Keratinocyte (primary cell): ENCODE measurements around the gene DUSP6. TPM values are rescaled to one million over a fixed set of nuclear protein-coding genes. Genes with fewer than 3 reads are reported as not detected.

Experiments used
- DNase-seq: peaks from one replicate; pipeline ENCODE4 v3.0.0-alpha.2; 2011; ENCODE audit warnings: low read depth, missing footprints, low spot score
- FAIRE-seq: peaks from 2 replicates; lab custom pipeline; 2011; peaks lifted over from hg19 to GRCh38; lab: Jason Lieb, UNC
- H2AFZ ChIP-seq: 2 replicates; pipeline ENCODE4 v1.6.0; 2012; ENCODE audit warnings: low read length, control low read depth, inconsistent platforms; ENCODE audit not compliant: control insufficient read depth
- H3K27ac ChIP-seq: 2 replicates; pipeline ENCODE4 v1.5.1; 2011; ENCODE audit warnings: low read length; ENCODE audit not compliant: control insufficient read depth, insufficient read depth
- H3K27me3 ChIP-seq: 3 replicates; pipeline ENCODE4 v1.6.0; 2011; ENCODE audit warnings: low read length; ENCODE audit not compliant: control insufficient read depth, insufficient read depth; ENCODE audit errors: extremely low read depth
- H3K36me3 ChIP-seq, 2 experiments: 2 replicates in 1 of 2; 3 replicates in 1 of 2; pipeline ENCODE4 v1.5.1; 2011; ENCODE audit warnings: low read length in 2 of 2, mild to moderate bottlenecking in 1 of 2; ENCODE audit not compliant: control insufficient read depth in 2 of 2, insufficient read depth in 2 of 2; ENCODE audit errors: extremely low read depth in 1 of 2
- H3K4me1 ChIP-seq: 3 replicates; pipeline ENCODE4 v1.5.1; 2011; ENCODE audit warnings: low read length; ENCODE audit not compliant: control insufficient read depth, insufficient read depth; ENCODE audit errors: extremely low read depth
- H3K4me2 ChIP-seq: 3 replicates; pipeline ENCODE4 v1.6.0; 2011; ENCODE audit warnings: low read depth, low read length; ENCODE audit not compliant: control insufficient read depth, insufficient read depth; ENCODE audit errors: extremely low read depth
- H3K4me3 ChIP-seq, 3 experiments: fragments of 200-600 bp in 1 of 3; sonication (generic) in 1 of 3; 2 replicates in 2 of 3; 3 replicates in 1 of 3; pipeline ENCODE4 v1.5.1; 2011 to 2016; ENCODE audit warnings: low read length in 3 of 3, mild to moderate bottlenecking in 3 of 3, control low read depth in 2 of 3, inconsistent platforms in 1 of 3, low read depth in 1 of 3, mixed read lengths in 1 of 3, mixed run types in 1 of 3, moderate library complexity in 1 of 3; ENCODE audit not compliant: control insufficient read depth in 2 of 3, insufficient read depth in 2 of 3; ENCODE audit errors: extremely low read depth in 1 of 3
- H3K79me2 ChIP-seq: 2 replicates; pipeline ENCODE4 v1.6.0; 2012; ENCODE audit warnings: low read length; ENCODE audit not compliant: control insufficient read depth, insufficient read depth
- H3K9ac ChIP-seq: 3 replicates; pipeline ENCODE4 v1.6.0; 2011; ENCODE audit warnings: low read length; ENCODE audit not compliant: control insufficient read depth, insufficient read depth; ENCODE audit errors: extremely low read depth
- H3K9me1 ChIP-seq: 3 replicates; pipeline ENCODE4 v1.6.0; 2011; ENCODE audit warnings: low read length; ENCODE audit not compliant: control insufficient read depth, insufficient read depth; ENCODE audit errors: extremely low read depth
- H3K9me3 ChIP-seq: 2 replicates; pipeline ENCODE4 v1.5.1; 2012; ENCODE audit warnings: low read depth, low read length; ENCODE audit not compliant: control insufficient read depth
- H4K20me1 ChIP-seq: 3 replicates; pipeline ENCODE4 v1.6.0; 2011; ENCODE audit warnings: low read length; ENCODE audit not compliant: control insufficient read depth, insufficient read depth; ENCODE audit errors: extremely low read depth
- CTCF ChIP-seq, 3 experiments: IDR thresholded peaks in 1 of 3; conservative IDR thresholded peaks in 1 of 3; optimal IDR thresholded peaks in 1 of 3; 2 replicates in 2 of 3; 3 replicates in 1 of 3; pipeline versions ENCODE3 to v1.5.1; 2011; ENCODE audit warnings: low read length in 3 of 3, mild to moderate bottlenecking in 3 of 3, moderate library complexity in 2 of 3, control low read depth in 1 of 3, inconsistent platforms in 1 of 3; ENCODE audit not compliant: insufficient read depth in 2 of 3; ENCODE audit errors: extremely low read depth in 1 of 3
- EZH2 ChIP-seq: IDR thresholded peaks from one replicate; pipeline ENCODE4 v1.6.1; 2012; ENCODE audit warnings: inconsistent platforms, mild to moderate bottlenecking, low read length, moderate library complexity
- dilution Hi-C: fragments of 300-500 bp; cut with MboI; formaldehyde crosslinking; loops from one replicate; pipeline ENCODE4 v1.7.0; 2020; ENCODE audit warnings: low sequenced_read_pairs; ENCODE audit not compliant: extremely low pct_ligation_motif_present
- polyA plus RNA-seq, 5 experiments: library from polyadenylated mRNA; depleted of rRNA in 3 of 5; stranded (reverse) in 3 of 5; stranded (forward) in 1 of 5; unstranded in 1 of 5; fragments of >200 nt; gene quantifications; 1 replicate in 1 of 5; 2 replicates in 3 of 5; 3 replicates in 1 of 5; pipeline versions ENCODE4 v1.2.1 to v1.2.3, GENCODE V29; 2011 to 2012; ENCODE audit warnings: missing spikeins in 2 of 5, low read depth in 1 of 5, low replicate concordance in 1 of 5

Gene DUSP6
- polyA plus RNA-seq, 1 donor (not counting 4 experiments of a cell fraction or from before 2014, with no cell fraction given): 221 TPM

GRCh38 chr12:89346741-89347324 lies 5.5 kb downstream of the DUSP6 start:
- H3K9ac ChIP-seq: no peak overlapping the region
- H3K4me2 ChIP-seq: no peak overlapping the region
- no peak overlapping the region for H3K4me3 ChIP-seq
- no peak overlapping the region for H3K27ac ChIP-seq
- H3K36me3 ChIP-seq: peaks cover 18 to 31% of the 10 kb centered on the region in 2 experiments
- H3K9me1 ChIP-seq: no peaks in the 10 kb centered on the region
- dilution Hi-C loops: loop anchor here (25.0 kb wide), 1 partner anchor 285 kb away; no protein-coding TSS in a partner anchor
- FAIRE-seq (no peak), DNase-seq (no peak)
- H3K27me3 ChIP-seq: no peaks in the 10 kb centered on the region
- peaks cover 39% of the 10 kb centered on the region for H3K79me2 ChIP-seq
- TF ChIP-seq EZH2 (no peak), CTCF (optimal IDR thresholded peaks at IDR 0.05 in 1 of 3, IDR thresholded peaks at IDR 0.05 in 1 of 3, conservative IDR thresholded peaks at IDR 0.05 in 1 of 3; ENCODE audit: extremely low read depth in 1 of 3, insufficient read depth in 2 of 3, low read length in 3 of 3) (no peak)
- H3K4me1 ChIP-seq: peaks cover 19% of the 10 kb centered on the region
- peaks cover 36% of the 10 kb centered on the region for H4K20me1 ChIP-seq
- no peaks in the 10 kb centered on the region for H3K9me3 ChIP-seq
- H2AFZ ChIP-seq: no peak overlapping the region

- H3K4me3 ChIP-seq: no peak overlapping the region
- no peak overlapping the region for H2AFZ ChIP-seq
- H3K79me2 ChIP-seq: peaks cover 31% of the 10 kb centered on the region
- H3K9me3 ChIP-seq: no peaks in the 10 kb centered on the region
- no peak overlapping the region for H3K4me2 ChIP-seq
- peak; percentile 62 for FAIRE-seq
- TF ChIP-seq EZH2 (no peak), CTCF (optimal IDR thresholded peaks at IDR 0.05 in 1 of 3, IDR thresholded peaks at IDR 0.05 in 1 of 3, conservative IDR thresholded peaks at IDR 0.05 in 1 of 3; ENCODE audit: extremely low read depth in 1 of 3, insufficient read depth in 2 of 3, low read length in 3 of 3) (no peak)
- H4K20me1 ChIP-seq: peaks cover 32% of the 10 kb centered on the region
- dilution Hi-C loops: loop anchor here (25.0 kb wide), 1 partner anchor 284 kb away; no protein-coding TSS in a partner anchor
- peaks cover 19% of the 10 kb centered on the region for H3K4me1 ChIP-seq
- no peak overlapping the region for H3K27ac ChIP-seq
- no peaks in the 10 kb centered on the region for H3K9me1 ChIP-seq
- no peak overlapping the region for H3K9ac ChIP-seq
- DNase-seq: no peak
- peaks cover 18 to 30% of the 10 kb centered on the region in 2 experiments for H3K36me3 ChIP-seq
- H3K27me3 ChIP-seq: no peaks in the 10 kb centered on the region
These were observed 6.2 kb downstream of the DUSP6 start for GRCh38 chr12:89345830-89346740.
